DND-41 (cell line): ENCODE data around the gene SMARCD2.

Experiments used
- ATAC-seq: fragments of 200-7000 bp; cut with Tn5 transposase; 3 replicates; pipeline ENCODE4 v1.9.1; 2021; ENCODE audit warnings: low read depth; ENCODE audit not compliant: insufficient read depth
- DNase-seq: peaks from one replicate; pipeline ENCODE4 v3.0.0-alpha.2; 2020
- H2AFZ ChIP-seq: 2 replicates; pipeline ENCODE4 v1.6.0; 2012; ENCODE audit warnings: low read depth, low read length
- H3K27ac ChIP-seq: 2 replicates; pipeline ENCODE4 v1.5.1; 2012; ENCODE audit warnings: low read length, inconsistent platforms
- H3K27me3 ChIP-seq: fragments of 200-600 bp; sonication (generic); 2 replicates; pipeline ENCODE4 v1.6.0; 2012; ENCODE audit warnings: low read length, mild to moderate bottlenecking, inconsistent platforms; ENCODE audit not compliant: insufficient read depth, poor library complexity
- H3K36me3 ChIP-seq: 2 replicates; pipeline ENCODE4 v1.5.1; 2012; ENCODE audit warnings: low read length, inconsistent platforms; ENCODE audit not compliant: insufficient read depth
- H3K4me1 ChIP-seq: 2 replicates; pipeline ENCODE4 v1.5.1; 2012; ENCODE audit warnings: mild to moderate bottlenecking, low read length; ENCODE audit not compliant: insufficient read depth
- H3K4me2 ChIP-seq: 2 replicates; pipeline ENCODE4 v1.6.0; 2012; ENCODE audit warnings: mild to moderate bottlenecking, moderate library complexity, low read length, inconsistent platforms; ENCODE audit not compliant: insufficient read depth
- H3K4me3 ChIP-seq, 2 experiments: fragments of 200-600 bp in 1 of 2; shearing (Covaris generic) in 1 of 2; 2 replicates each; pipeline ENCODE4 v1.5.1; 2012 to 2016; ENCODE audit warnings: inconsistent platforms in 2 of 2, low read length in 2 of 2, mild to moderate bottlenecking in 2 of 2, low read depth in 1 of 2, moderate library complexity in 1 of 2
- H3K79me2 ChIP-seq: 2 replicates; pipeline ENCODE4 v1.6.0; 2012; ENCODE audit warnings: low read length, inconsistent platforms; ENCODE audit not compliant: insufficient read depth
- H3K9ac ChIP-seq: 2 replicates; pipeline ENCODE4 v1.6.0; 2012; ENCODE audit warnings: low read depth, mild to moderate bottlenecking, inconsistent platforms, low read length, moderate library complexity
- H3K9me3 ChIP-seq: 2 replicates; pipeline ENCODE4 v1.5.1; 2012; ENCODE audit warnings: low read length, moderate library complexity, mild to moderate bottlenecking, inconsistent platforms; ENCODE audit not compliant: insufficient read depth, severe bottlenecking
- H4K20me1 ChIP-seq: 2 replicates; pipeline ENCODE4 v1.6.0; 2012; ENCODE audit warnings: low read length; ENCODE audit not compliant: insufficient read depth
- EZH2 ChIP-seq: IDR thresholded peaks from 3 replicates; pipeline ENCODE4 v1.6.1; 2012; ENCODE audit warnings: borderline replicate concordance, low read depth, mild to moderate bottlenecking, moderate library complexity, low read length, inconsistent platforms; ENCODE audit not compliant: severe bottlenecking
- TF ChIP-seq, protein P1 (sequence below): IDR thresholded peaks from 2 replicates; pipeline ENCODE4 v1.5.1; 2012; ENCODE audit warnings: borderline replicate concordance, low read length, moderate library complexity, mild to moderate bottlenecking; ENCODE audit not compliant: poor library complexity, severe bottlenecking; ENCODE audit errors: extremely low read depth

Gene SMARCD2

DNA sequence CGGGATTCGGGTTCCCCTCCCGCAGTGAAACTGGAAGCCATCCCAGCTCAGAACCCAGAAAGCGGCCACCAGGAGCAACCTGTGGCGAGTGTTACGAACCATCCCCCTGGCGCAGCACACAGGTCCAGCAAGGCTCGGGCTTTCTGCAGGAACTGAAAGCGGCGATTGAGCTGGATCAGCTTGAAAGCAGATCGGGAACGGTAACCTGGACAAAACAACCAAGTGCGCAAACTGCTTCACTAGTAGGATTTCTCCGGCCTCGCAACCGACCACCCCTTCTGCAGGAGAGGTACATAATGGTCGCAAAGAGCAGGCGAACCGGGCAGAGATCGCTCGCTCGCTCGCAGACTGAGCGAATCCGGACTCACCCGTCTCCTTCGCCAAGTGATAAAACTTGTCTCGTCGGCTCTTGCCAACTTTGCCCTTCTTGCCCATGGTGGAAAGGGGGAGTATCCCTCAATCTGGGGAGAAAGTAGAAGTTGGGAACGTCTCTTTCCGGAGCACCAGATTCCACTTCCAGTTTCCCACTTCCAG is 15.9 kb downstream of the SMARCD2 start:
- Histone ChIP-seq H3K4me1 (peaks cover 48% of the 10 kb centered on the region), H4K20me1 (peaks cover 16% of the 10 kb centered on the region), H3K79me2 (peaks cover 63% of the 10 kb centered on the region), H3K9me3 (no peaks in the 10 kb centered on the region), H3K27me3 (no peaks in the 10 kb centered on the region), H3K4me2 (peak overlapping the region; percentile 84), H3K4me3 (peak overlapping the region; percentile 86 to 96), H3K9ac (peak overlapping the region; percentile 68), H2AFZ (peak overlapping the region; percentile 77), H3K27ac (peak overlapping the region; percentile 98), H3K36me3 (peaks cover 73% of the 10 kb centered on the region)
- DNase-seq (no peak), ATAC-seq (peak; percentile 10)
- TF ChIP-seq EZH2, result no peak
- TF ChIP-seq, protein P1, sequence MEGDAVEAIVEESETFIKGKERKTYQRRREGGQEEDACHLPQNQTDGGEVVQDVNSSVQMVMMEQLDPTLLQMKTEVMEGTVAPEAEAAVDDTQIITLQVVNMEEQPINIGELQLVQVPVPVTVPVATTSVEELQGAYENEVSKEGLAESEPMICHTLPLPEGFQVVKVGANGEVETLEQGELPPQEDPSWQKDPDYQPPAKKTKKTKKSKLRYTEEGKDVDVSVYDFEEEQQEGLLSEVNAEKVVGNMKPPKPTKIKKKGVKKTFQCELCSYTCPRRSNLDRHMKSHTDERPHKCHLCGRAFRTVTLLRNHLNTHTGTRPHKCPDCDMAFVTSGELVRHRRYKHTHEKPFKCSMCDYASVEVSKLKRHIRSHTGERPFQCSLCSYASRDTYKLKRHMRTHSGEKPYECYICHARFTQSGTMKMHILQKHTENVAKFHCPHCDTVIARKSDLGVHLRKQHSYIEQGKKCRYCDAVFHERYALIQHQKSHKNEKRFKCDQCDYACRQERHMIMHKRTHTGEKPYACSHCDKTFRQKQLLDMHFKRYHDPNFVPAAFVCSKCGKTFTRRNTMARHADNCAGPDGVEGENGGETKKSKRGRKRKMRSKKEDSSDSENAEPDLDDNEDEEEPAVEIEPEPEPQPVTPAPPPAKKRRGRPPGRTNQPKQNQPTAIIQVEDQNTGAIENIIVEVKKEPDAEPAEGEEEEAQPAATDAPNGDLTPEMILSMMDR, result no peak

DNA sequence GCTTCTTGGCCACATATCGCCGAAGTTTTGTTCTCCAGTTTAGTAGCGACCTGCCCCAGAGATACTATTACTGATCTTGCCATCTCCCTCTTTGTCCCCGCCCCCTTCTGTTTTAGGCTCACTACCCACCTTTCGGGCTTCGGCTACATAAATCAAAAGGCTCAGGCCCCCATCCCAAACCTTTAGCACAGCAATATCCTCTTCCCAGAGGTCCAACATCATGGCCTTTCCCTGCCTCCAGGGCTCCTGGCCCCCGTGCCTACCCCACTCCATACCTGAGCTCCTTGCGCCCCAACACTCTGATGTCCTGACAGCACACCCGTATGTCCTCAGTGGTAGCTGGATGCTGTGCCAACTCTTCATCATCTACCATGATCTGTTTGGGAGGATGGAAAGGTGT is 18.1 kb downstream of the SMARCD2 start:
- Histone ChIP-seq H2AFZ (no peak overlapping the region), H3K9ac (no peak overlapping the region), H3K4me1 (peaks cover 34% of the 10 kb centered on the region), H3K27me3 (no peaks in the 10 kb centered on the region), H3K79me2 (peaks cover 54% of the 10 kb centered on the region), H3K4me3 (no peak overlapping the region), H3K36me3 (peaks cover 73% of the 10 kb centered on the region), H3K9me3 (no peaks in the 10 kb centered on the region), H3K27ac (no peak overlapping the region), H3K4me2 (0 out of 2 replicates have a peak overlapping the region, but pooled peaks have one; percentile 84), H4K20me1 (peaks cover 27% of the 10 kb centered on the region)
- DNase-seq (no peak), ATAC-seq (no peak)
- no peak for TF ChIP-seq EZH2

DNA sequence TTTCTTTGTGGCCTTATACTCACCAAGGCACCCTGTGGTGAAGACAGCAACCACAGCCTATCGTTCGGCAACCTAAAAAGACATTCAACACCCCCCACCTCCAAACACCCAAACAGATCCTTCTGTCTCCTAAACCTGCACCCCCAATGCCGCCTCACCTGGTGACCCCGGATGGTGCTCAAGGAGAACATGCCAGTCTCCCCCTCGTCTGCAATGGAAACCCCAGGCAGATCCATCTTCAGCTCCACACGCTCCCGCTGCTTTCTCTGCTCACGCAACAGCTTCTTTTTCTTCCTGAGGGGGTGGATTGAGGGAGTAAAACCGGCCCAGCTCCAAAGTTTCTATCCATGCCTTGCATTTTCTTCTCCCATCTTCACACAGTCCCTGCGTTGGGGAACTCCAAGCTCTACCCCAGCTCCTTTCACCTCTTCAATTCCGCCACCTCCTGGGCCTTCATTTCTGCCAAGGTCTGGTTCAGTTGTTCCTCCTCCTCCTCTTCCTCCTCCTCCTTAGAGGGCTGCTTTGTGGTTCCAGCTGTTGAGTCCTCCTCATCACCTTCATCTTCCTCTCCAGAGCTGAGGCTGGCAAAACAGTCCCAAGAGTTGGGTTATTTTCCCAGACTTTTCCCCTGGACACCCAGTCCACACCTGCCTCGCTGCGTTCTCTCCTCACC is 18.7 kb downstream of the SMARCD2 start:
- Histone ChIP-seq H3K4me3 (no peak overlapping the region), H3K27ac (no peak overlapping the region), H3K4me1 (peaks cover 29% of the 10 kb centered on the region), H4K20me1 (peaks cover 29% of the 10 kb centered on the region), H2AFZ (no peak overlapping the region), H3K27me3 (no peaks in the 10 kb centered on the region), H3K79me2 (peaks cover 49% of the 10 kb centered on the region), H3K9ac (no peak overlapping the region), H3K36me3 (peaks cover 73% of the 10 kb centered on the region), H3K9me3 (no peaks in the 10 kb centered on the region), H3K4me2 (no peak overlapping the region)
- TF ChIP-seq EZH2, result no peak
- TF ChIP-seq, protein P1, result no peak
- no peak for ATAC-seq
- DNase-seq, result no peak

DNA sequence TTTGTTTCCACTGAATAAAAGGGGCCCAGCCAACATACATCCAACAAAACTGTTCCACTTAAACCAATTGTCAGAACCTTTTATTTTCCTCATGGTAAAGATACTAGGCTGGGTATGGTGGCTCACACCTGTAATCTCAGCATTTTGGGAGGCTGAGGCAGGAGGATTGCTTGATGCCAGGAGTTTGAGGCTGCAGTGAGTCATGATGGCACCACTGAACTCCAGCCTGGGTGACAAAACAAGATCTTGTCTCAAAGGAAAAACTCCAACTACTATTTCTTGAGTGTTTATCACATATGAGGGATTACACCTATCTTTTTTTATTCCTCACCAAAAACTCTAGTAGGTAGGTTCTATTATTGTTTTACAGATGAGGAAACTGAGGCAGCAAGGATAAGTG is 19.9 kb downstream of the SMARCD2 start:
- peaks cover 33% of the 10 kb centered on the region for H4K20me1 ChIP-seq
- H3K9ac ChIP-seq, result no peak overlapping the region
- no peaks in the 10 kb centered on the region for H3K27me3 ChIP-seq

More for the DNA sequence above, 19.9 kb downstream of the SMARCD2 start:
- H2AFZ ChIP-seq, result no peak overlapping the region
- no peak for TF ChIP-seq EZH2
- TF ChIP-seq, protein P1, result no peak
- peaks cover 20% of the 10 kb centered on the region for H3K4me1 ChIP-seq
- peaks cover 81% of the 10 kb centered on the region for H3K36me3 ChIP-seq
- peaks cover 36% of the 10 kb centered on the region for H3K79me2 ChIP-seq
- no peak overlapping the region for H3K4me2 ChIP-seq
- no peak overlapping the region for H3K27ac ChIP-seq
- no peaks in the 10 kb centered on the region for H3K9me3 ChIP-seq
- H3K4me3 ChIP-seq, result no peak overlapping the region
- DNase-seq (no peak), ATAC-seq (no peak)
